ENCODE results near the gene SPTBN4. TPM values are rescaled to one million over a fixed set of nuclear protein-coding genes. Genes with fewer than 3 reads are reported as not detected.
"Not testable (repeated sequence)": the region's sequence is repeated elsewhere in the genome, so short reads cannot be mapped to it uniquely, and the experiment has no call there.

Gene SPTBN4
- total and polyA plus RNA-seq, 8 donors, result 1.4 to 18.1 (median 2.2) TPM; not detected in 1

GRCh38 chr19:40590464-40591265, 123.9 kb downstream of the SPTBN4 start:
- peaks cover 0 to 14% (median 0%) of the 10 kb centered on the region in 3 donors for H3K27me3 ChIP-seq
- intact Hi-C loops (cut with DNase I; ENCODE audit: low total_unique reads), result loop anchor here (5.0 kb wide), 1 partner anchor 63 kb away; no protein-coding TSS in a partner anchor
- no peak overlapping the region for H3K27ac ChIP-seq
- no peak for TF ChIP-seq POLR2A (IDR thresholded peaks at IDR 0.05)
- TF ChIP-seq EP300 (IDR thresholded peaks at IDR 0.05), result no peak
- TF ChIP-seq CTCF (IDR thresholded peaks at IDR 0.05), result no peak
- TF ChIP-seq POLR2AphosphoS5 (IDR thresholded peaks at IDR 0.05), result no peak
- DNase-seq, result no peak
- H3K36me3 ChIP-seq, result peaks cover 5 to 51% (median 43%) of the 10 kb centered on the region in 4 donors
- WGBS, 5 donors, result 82 to 90% (median 85%) methylated on average over 22 of the region's 22 CpGs
- no peak overlapping the region for H3K4me3 ChIP-seq
- H3K9me3 ChIP-seq, result no peaks in the 10 kb centered on the region
- H3K4me1 ChIP-seq, result peaks cover 0 to 4% (median 0%) of the 10 kb centered on the region in 4 donors

GRCh38 chr19:40591724-40592123, 124.9 kb downstream of the SPTBN4 start:
- Histone ChIP-seq H3K36me3 (peaks cover 5 to 41% (median 33%) of the 10 kb centered on the region in 4 donors), H3K27me3 (peaks cover 0 to 22% (median 6%) of the 10 kb centered on the region in 3 donors)
- not testable (repeated sequence) for DNase-seq, H3K9me3 ChIP-seq, H3K4me3 ChIP-seq, H3K27ac ChIP-seq, H3K4me1 ChIP-seq
- WGBS, 5 donors, result 86 to 98% (median 95%) methylated on average over 4 of the region's 4 CpGs
- intact Hi-C loops (cut with DNase I; ENCODE audit: low total_unique reads), result loop anchor here (5.0 kb wide), 1 partner anchor 64 kb away; no protein-coding TSS in a partner anchor

- intact Hi-C loops (cut with DNase I; ENCODE audit: low total_unique reads), result loop anchor here (5.0 kb wide), 1 partner anchor 65 kb away; no protein-coding TSS in a partner anchor
- 88 to 93% (median 89%) methylated on average over 4 of the region's 4 CpGs for WGBS, 5 donors
- Histone ChIP-seq H3K4me3 (no peak overlapping the region), H3K27ac (no peak overlapping the region), H3K36me3 (peaks cover 5 to 36% (median 29%) of the 10 kb centered on the region in 4 donors), H3K4me1 (peaks cover 7 to 11% (median 8%) of the 10 kb centered on the region in 4 donors), H3K9me3 (no peaks in the 10 kb centered on the region), H3K27me3 (peaks cover 0 to 26% (median 10%) of the 10 kb centered on the region in 3 donors)
- no peak for TF ChIP-seq CTCF (IDR thresholded peaks at IDR 0.05)
- no peak for TF ChIP-seq POLR2A (IDR thresholded peaks at IDR 0.05)
- TF ChIP-seq EP300 (IDR thresholded peaks at IDR 0.05), result no peak
- no peak for TF ChIP-seq POLR2AphosphoS5 (IDR thresholded peaks at IDR 0.05)
- peak in 1 of 2 donors; percentile 59 for DNase-seq
Measured at GRCh38 chr19:40592170-40592569, 125.4 kb downstream of the SPTBN4 start.

- H3K9me3 ChIP-seq, result no peaks in the 10 kb centered on the region
- H3K4me1 ChIP-seq, result peaks cover 17 to 30% (median 28%) of the 10 kb centered on the region in 4 donors
- H3K36me3 ChIP-seq, result peaks cover 0 to 17% (median 9%) of the 10 kb centered on the region in 4 donors
- no peak overlapping the region for H3K27ac ChIP-seq
- peak in 1 of 2 donors; percentile 34 for DNase-seq
- H3K27me3 ChIP-seq, result peaks cover 3 to 47% (median 23%) of the 10 kb centered on the region in 3 donors
- intact Hi-C loops (cut with DNase I; ENCODE audit: low total_unique reads), result loop anchor here (5.0 kb wide), 1 partner anchor 67 kb away; no protein-coding TSS in a partner anchor
- 24 to 35% (median 28%) methylated on average over 8 of the region's 8 CpGs for WGBS, 5 donors
- no peak overlapping the region for H3K4me3 ChIP-seq
- TF ChIP-seq POLR2A (IDR thresholded peaks at IDR 0.05), result no peak
- TF ChIP-seq EP300 (IDR thresholded peaks at IDR 0.05), result no peak
- TF ChIP-seq POLR2AphosphoS5 (IDR thresholded peaks at IDR 0.05), result no peak
- TF ChIP-seq CTCF (IDR thresholded peaks at IDR 0.05), result no peak
Measured at GRCh38 chr19:40594255-40594654, 127.5 kb downstream of the SPTBN4 start.
